ENCODE measurements around the gene PIK3AP1.

- TF ChIP-seq POLR2AphosphoS5 (IDR thresholded peaks at IDR 0.05; ENCODE audit: low read depth, low read length) (no peak), POLR2A (IDR thresholded peaks at IDR 0.05; ENCODE audit: control extremely low read depth in 1 of 2, low read depth in 2 of 2, low read length in 2 of 2) (no peak), SP1 (IDR thresholded peaks at IDR 0.05; ENCODE audit: low read depth, low read length) (no peak), PHF8 (conservative IDR thresholded peaks at IDR 0.05; ENCODE audit: low read depth, low read length) (no peak), CHD2 (IDR thresholded peaks at IDR 0.05; ENCODE audit: low read length) (no peak), KDM1A (IDR thresholded peaks at IDR 0.05; ENCODE audit: borderline replicate concordance, low read length) (no peak)
- TF ChIP-seq, protein P1, sequence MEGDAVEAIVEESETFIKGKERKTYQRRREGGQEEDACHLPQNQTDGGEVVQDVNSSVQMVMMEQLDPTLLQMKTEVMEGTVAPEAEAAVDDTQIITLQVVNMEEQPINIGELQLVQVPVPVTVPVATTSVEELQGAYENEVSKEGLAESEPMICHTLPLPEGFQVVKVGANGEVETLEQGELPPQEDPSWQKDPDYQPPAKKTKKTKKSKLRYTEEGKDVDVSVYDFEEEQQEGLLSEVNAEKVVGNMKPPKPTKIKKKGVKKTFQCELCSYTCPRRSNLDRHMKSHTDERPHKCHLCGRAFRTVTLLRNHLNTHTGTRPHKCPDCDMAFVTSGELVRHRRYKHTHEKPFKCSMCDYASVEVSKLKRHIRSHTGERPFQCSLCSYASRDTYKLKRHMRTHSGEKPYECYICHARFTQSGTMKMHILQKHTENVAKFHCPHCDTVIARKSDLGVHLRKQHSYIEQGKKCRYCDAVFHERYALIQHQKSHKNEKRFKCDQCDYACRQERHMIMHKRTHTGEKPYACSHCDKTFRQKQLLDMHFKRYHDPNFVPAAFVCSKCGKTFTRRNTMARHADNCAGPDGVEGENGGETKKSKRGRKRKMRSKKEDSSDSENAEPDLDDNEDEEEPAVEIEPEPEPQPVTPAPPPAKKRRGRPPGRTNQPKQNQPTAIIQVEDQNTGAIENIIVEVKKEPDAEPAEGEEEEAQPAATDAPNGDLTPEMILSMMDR (IDR thresholded peaks at IDR 0.05; ENCODE audit: control extremely low read depth in 1 of 3, insufficient read depth in 1 of 3, low read depth in 1 of 3, low read length in 3 of 3), result no peak
- TF ChIP-seq, protein P2, sequence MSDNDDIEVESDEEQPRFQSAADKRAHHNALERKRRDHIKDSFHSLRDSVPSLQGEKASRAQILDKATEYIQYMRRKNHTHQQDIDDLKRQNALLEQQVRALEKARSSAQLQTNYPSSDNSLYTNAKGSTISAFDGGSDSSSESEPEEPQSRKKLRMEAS (IDR thresholded peaks at IDR 0.05), result no peak
Measured at GRCh38 chr10:96691761-96692160, 28.6 kb downstream of the PIK3AP1 start.

All from H1 (cell line).